GM12891 (cell line): ENCODE results near the gene CPVL.

Experiments
- DNase-seq: peaks from one replicate; pipeline ENCODE4 v3.0.0; 2011; ENCODE audit warnings: low spot score; ENCODE audit not compliant: insufficient read length
- FAIRE-seq: peaks from 2 replicates; lab custom pipeline; 2011; peaks lifted over from hg19 to GRCh38; lab: Jason Lieb, UNC
- PAX5 ChIP-seq: IDR thresholded peaks from 2 replicates; pipeline ENCODE4 v1.6.1; 2011; ENCODE audit warnings: low read length, moderate library complexity, mild to moderate bottlenecking; ENCODE audit not compliant: insufficient read depth, severe bottlenecking
- POLR2A ChIP-seq: IDR thresholded peaks from 2 replicates; pipeline ENCODE4 v1.6.1; 2011; ENCODE audit warnings: low read depth, low read length, control low read depth
- POLR2AphosphoS5 ChIP-seq: IDR thresholded peaks from 2 replicates; pipeline ENCODE4 v1.6.1; 2011; ENCODE audit warnings: low read depth, low read length, control low read depth
- POU2F2 ChIP-seq: IDR thresholded peaks from 2 replicates; pipeline ENCODE4 v1.6.1; 2011; ENCODE audit warnings: low read depth, mild to moderate bottlenecking, control low read depth, low read length, moderate library complexity
- SPI1 ChIP-seq: IDR thresholded peaks from 2 replicates; pipeline ENCODE4 v1.6.1; 2011; ENCODE audit warnings: low read depth, low read length, control low read depth
- TAF1 ChIP-seq: IDR thresholded peaks from 2 replicates; pipeline ENCODE4 v1.6.1; 2011; ENCODE audit warnings: low read depth, low read length, control low read depth

The CPVL gene

GRCh38 chr7:29184599-29184998, 38.3 kb upstream of the CPVL start:
- FAIRE-seq (no peak), DNase-seq (no peak)
- TF ChIP-seq POLR2A = no peak

GRCh38 chr7:29179115-29179514, 32.8 kb upstream of the CPVL start:
- DNase-seq (no peak), FAIRE-seq (no peak)
- TF ChIP-seq SPI1 = no peak
- TF ChIP-seq TAF1 = no peak
- TF ChIP-seq POLR2A = no peak
- TF ChIP-seq POLR2AphosphoS5 = no peak
- TF ChIP-seq POU2F2 = no peak
- no peak for TF ChIP-seq PAX5

GRCh38 chr7:29177963-29178600, 31.7 kb upstream of the CPVL start:
- DNase-seq (no peak), FAIRE-seq (no peak)
- TF ChIP-seq POLR2A = no peak
- TF ChIP-seq SPI1 = no peak
- TF ChIP-seq PAX5 = no peak
- no peak for TF ChIP-seq TAF1
- no peak for TF ChIP-seq POU2F2
- TF ChIP-seq POLR2AphosphoS5 = no peak

- FAIRE-seq (no peak), DNase-seq (no peak)
- TF ChIP-seq TAF1 (no peak), POLR2AphosphoS5 (no peak), SPI1 (no peak), POU2F2 (no peak), POLR2A (no peak), PAX5 (no peak)
Observed at GRCh38 chr7:29173458-29173857, 27.1 kb upstream of the CPVL start.

- TF ChIP-seq PAX5 = no peak
- TF ChIP-seq POLR2AphosphoS5 = no peak
- no peak for TF ChIP-seq POLR2A
- no peak for TF ChIP-seq TAF1
- no peak for TF ChIP-seq POU2F2
- no peak for TF ChIP-seq SPI1
- FAIRE-seq (no peak), DNase-seq (no peak)
Observed at GRCh38 chr7:29170781-29171180, 24.4 kb upstream of the CPVL start.

- TF ChIP-seq PAX5 (no peak), SPI1 (no peak), POLR2A (no peak), TAF1 (no peak), POU2F2 (no peak), POLR2AphosphoS5 (no peak)
- DNase-seq = no peak
- no peak for FAIRE-seq
Observed at GRCh38 chr7:29167721-29168120, 21.4 kb upstream of the CPVL start.

GRCh38 chr7:29163854-29164253, 17.5 kb upstream of the CPVL start:
- no peak for TF ChIP-seq SPI1
- TF ChIP-seq POU2F2 = no peak
- TF ChIP-seq TAF1 = no peak
- no peak for TF ChIP-seq POLR2A
- TF ChIP-seq POLR2AphosphoS5 = no peak
- no peak for TF ChIP-seq PAX5
- FAIRE-seq (no peak), DNase-seq (no peak)

GRCh38 chr7:29162577-29162976, 16.2 kb upstream of the CPVL start:
- no peak for FAIRE-seq
- DNase-seq = no peak
- TF ChIP-seq POLR2A = no peak
- TF ChIP-seq POU2F2 = no peak
- no peak for TF ChIP-seq PAX5
- no peak for TF ChIP-seq POLR2AphosphoS5
- no peak for TF ChIP-seq TAF1
- TF ChIP-seq SPI1 = no peak

GRCh38 chr7:29161231-29161630, 14.9 kb upstream of the CPVL start:
- TF ChIP-seq SPI1 (no peak), POLR2A (no peak), POU2F2 (no peak), POLR2AphosphoS5 (no peak), TAF1 (no peak), PAX5 (no peak)
- FAIRE-seq (no peak), DNase-seq (no peak)

GRCh38 chr7:29160080-29160479, 13.7 kb upstream of the CPVL start:
- no peak for TF ChIP-seq POLR2AphosphoS5
- no peak for TF ChIP-seq TAF1
- TF ChIP-seq POLR2A = no peak
- no peak for DNase-seq

More at GRCh38 chr7:29160080-29160479, 13.7 kb upstream of the CPVL start:
- no peak for FAIRE-seq
